B cell (primary cell): ENCODE measurements around the gene LRP2.

Experiments used
- CTCF ChIP-seq: fragments of 200-600 bp; IDR thresholded peaks from one replicate; pipeline ENCODE4 v1.8.0; 2022; ENCODE audit warnings: antibody characterized with exemption, mild to moderate bottlenecking
- EZH2 ChIP-seq: IDR thresholded peaks from 2 replicates; pipeline ENCODE4 v1.6.1; 2012; ENCODE audit warnings: borderline replicate concordance, low read depth, mild to moderate bottlenecking, moderate library complexity, low read length; ENCODE audit not compliant: insufficient read depth, poor library complexity, severe bottlenecking

- TF ChIP-seq EZH2 (no peak), CTCF (no peak)
These were observed 132.7 kb downstream of the LRP2 start for GRCh38 chr2:169229590-169229989.
